HG02588 (cell line): ENCODE data around the gene DDX50.
"Not testable (repeated sequence)": the region's sequence is repeated elsewhere in the genome, so short reads cannot be mapped to it uniquely, and the experiment has no call there.

Experiments used
- ATAC-seq: cut with Tn5 transposase; IDR thresholded peaks from one replicate; pipeline ENCODE4 v1.9.1; 2021; ENCODE audit warnings: mild to moderate bottlenecking, moderate library complexity; ENCODE audit not compliant: unreplicated experiment

The DDX50 gene

DNA sequence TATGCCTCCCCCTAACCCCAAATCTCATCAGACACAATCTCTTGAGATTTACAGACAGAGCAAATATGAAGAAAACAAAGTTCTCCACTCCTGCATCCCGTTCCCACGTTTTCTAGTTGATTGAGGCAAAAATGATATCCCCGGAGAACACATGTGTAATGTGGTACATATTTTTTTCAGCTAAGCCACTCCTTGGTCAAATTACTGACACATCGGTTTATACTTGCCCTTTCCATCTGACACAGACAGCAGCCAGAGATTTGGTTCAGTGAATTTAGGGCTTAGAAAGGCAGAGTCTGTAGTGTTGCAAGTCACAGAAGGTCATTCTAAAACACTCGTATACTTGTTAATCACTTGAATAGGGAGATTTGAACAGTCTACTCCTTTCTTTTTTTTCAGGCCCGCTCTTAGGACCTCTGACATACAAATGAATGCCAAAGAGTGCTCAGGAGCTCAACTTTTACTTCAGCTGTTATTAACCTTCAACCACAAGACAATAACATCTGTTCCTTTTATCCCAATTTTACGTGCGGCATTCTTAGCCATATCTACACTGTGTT, 1.8 kb upstream of the DDX50 start:
- no peak for ATAC-seq

DNA sequence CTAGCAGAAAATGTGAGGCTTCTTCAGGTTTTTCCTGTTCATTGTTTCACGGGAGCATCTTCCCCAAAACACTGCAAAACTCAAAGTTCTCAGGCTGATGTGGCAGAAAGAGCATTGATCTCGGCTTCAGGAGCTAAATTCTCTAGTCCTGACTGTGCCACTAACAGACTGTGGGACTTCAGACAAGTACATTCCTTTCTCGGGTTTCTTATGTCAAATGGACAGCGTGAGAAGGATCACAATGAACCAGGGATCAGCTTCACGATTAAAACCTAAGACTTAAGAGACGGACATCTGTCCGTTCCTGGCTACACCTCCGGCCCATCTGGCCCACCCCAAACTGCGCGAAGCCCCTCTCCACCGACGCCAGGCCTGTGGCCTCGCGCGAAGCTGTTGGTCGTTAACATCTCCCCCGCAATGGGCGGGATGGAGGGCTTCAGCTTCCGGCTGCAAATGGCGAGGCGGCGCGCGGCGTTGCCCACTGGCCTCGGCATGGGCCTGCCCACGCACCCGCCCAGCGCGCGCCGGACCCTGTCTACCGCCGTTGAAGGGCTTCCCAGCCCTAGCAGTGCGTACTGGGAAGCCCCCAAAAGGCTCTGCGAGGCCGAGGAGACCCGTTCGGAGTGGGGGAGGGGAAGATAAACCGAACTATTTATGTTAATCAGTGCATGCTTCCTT, 549 bp upstream of the DDX50 start:
- ATAC-seq, result peak; percentile 38

DNA sequence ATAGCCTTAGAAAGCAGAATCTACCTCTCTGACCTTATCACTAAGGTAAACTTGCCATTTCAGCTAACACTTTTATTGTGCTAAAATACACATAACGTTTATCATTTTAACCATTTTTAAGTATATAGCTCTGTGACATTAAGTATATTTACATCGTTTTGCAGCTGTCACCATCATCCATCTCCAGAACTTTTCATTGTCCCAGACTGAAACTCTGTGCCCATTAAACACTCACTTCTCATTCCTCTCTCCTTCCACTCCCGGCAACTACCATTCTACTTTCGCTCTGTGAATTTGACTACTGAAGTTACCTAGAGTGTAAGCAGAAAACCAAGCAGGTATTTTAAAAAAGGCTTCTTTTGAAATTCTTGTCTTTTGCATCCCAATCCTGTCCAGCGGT, 1.3 kb downstream of the DDX50 start:
- ATAC-seq, result no peak

DNA sequence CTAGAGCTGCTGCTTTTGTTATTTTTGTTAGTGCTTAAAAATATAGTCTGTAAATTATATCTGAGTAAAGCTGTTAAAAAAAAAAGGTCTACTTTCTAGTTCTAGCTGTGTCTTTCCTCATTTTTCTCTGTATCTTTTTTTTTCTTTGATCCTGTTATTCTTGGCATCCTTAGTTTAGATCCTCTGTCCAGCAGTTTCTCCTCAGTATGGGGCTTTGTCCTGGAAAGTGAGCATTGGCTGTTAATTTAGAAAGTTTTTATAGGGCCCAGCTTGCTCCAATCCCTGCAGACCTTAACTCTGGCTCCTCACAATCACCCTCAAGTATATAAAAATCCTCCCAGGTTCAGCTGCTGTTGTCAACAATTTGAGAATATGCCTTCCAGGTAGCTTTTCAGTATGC, 23.5 kb downstream of the DDX50 start:
- ATAC-seq, result no peak

DNA sequence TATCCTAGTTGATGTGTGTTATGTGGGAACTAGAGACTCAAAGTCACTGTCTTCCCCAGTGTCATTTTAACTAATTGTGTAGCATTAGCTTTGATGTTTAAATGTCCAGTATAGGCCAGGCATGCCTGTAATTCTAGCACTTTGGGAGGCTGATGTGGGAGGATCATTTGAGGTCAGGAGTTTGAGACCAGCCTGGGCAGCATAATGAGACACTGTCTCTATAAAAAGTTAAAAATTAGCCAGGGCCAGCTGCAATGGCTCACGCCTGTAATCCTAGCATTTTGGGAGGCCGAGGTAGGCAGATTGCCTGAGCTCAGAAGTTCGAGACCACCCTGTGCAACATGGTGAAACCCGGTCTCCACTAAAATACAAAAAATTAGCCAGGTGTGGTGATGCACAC, 24.4 kb downstream of the DDX50 start:
- no peak for ATAC-seq

DNA sequence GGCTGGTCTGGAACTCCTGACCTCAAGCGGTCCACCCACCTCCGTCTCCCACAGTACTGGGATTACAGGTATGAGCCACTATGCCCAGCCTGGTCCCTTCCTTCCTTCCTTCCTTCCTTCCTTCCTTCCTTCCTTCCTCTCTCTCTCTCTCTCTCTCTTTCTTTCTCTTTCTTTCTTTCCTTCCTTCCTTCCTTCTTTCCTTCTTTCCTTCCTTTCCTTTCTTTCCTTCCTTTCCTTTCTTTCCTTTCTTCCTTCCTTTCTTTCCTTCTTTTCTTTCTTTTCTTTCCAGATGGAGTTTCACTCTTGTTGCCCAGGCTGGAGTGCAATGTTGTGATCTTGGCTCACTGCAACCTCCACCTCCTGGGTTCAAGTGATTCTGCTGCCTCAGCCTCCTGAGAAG, 28.0 kb downstream of the DDX50 start:
- not testable (repeated sequence) for ATAC-seq

DNA sequence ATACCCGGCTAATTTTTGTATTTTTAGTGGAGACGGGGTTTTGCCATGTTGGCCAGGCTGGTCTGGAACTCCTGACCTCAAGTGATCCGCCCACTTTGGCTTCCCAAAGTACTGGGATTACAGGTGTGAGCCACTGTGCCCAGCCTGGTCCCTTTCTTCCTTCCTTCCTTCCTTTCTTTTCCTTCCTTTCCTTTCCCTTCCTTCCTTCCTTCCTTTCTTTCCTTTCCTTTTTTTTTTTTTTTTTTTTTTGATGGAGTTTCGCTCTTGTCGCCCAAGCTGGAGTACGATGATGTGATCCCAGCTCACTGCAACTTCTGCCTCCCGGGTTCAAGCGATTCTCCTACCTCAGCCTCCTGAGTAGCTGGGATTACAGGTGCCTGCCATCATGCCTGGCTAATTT, 28.8 kb downstream of the DDX50 start:
- not testable (repeated sequence) for ATAC-seq

DNA sequence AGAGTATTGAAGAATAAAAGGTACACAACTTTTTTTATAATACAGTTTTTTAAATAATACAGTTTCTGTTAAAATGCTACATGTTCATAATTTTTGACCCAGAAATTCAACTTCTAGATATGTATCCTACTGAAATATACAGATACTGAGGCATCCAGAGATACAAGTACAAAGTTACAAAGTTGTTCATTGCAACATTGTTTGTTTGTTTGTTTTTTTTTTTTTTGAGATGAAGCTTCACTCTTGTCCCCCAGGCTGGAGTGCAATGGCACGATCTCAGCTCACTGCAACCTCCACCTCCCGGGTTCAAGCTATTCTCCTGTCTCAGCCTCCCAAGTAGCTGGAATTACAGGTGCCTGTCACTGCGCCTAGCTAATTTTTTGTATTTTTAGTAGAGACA, 31.7 kb downstream of the DDX50 start:
- ATAC-seq, result not testable (repeated sequence)

DNA sequence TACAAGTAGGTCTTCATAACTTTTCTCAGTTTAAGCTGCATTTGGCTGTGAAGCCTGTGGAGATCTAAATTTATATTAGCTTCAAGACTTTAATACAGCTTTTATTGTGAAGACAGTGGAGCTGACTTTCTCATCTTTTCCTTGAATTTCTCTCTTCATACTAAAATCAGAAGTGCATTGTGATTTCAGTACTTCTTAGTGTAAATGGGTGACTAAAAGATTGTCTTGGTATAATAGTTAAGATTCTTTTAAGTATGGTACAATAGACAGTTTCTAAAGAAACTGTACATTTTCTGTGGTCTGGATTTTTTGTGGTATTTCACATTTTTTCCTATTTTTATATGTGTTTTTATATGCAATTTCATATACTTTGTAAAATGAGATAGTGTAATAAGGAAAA, 33.9 kb downstream of the DDX50 start:
- no peak for ATAC-seq

DNA sequence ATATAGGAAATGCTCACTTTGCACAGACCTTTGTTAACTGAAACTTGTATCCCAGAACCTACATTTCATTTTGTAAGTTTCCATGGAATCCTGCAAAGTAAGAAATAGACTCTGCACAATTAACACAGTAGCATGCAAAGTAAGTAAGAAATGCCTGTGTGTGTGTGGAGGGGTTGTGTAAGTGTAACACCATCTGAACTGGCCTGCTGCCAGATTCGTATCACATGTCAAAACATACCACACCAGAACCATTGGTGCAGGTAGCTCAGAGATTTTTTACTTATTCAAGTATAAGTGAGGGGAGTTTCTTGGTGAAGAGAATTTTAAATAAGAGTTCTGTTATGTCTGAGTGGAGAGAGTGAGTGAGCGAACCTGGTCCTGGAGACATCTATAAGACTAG, 37.0 kb downstream of the DDX50 start:
- no peak for ATAC-seq

DNA sequence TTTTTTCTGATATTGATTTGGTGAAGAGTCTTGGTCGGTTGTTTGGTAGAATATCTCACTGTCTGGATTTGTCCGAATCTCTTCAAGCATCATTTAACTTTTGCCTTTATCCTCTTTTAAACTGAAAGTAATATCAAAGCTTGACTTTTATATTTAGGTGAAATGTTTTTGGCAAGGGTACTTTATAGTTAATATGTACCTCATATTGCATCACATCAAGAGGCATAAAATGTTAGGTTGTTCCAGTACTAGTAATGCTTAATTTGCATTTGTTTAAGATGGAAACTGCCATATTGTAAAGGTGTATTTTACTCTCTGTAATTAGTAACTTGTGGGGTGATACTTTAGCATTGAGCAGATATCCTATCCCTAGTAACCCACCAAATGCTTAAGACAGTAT, 37.8 kb downstream of the DDX50 start:
- no peak for ATAC-seq

DNA sequence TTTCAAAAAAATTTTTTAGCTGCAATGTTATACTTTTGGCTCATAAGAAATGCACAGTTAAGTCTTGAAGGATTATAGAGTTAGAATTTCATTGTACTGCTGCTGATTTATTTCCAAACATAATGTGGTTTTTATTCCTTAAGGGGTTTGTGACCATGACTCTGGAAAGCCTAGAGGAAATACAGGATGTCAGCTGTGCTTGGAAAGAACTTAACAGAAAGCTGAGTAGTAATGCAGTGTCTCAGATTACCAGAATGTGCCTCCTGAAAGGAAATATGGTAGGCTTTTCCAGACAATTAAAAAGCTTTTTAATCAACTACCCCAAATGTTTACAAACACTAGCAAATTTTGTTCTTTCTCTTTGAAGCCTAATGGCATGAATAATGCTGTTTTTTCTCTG, 39.8 kb downstream of the DDX50 start:
- ATAC-seq, result not testable (repeated sequence)

DNA sequence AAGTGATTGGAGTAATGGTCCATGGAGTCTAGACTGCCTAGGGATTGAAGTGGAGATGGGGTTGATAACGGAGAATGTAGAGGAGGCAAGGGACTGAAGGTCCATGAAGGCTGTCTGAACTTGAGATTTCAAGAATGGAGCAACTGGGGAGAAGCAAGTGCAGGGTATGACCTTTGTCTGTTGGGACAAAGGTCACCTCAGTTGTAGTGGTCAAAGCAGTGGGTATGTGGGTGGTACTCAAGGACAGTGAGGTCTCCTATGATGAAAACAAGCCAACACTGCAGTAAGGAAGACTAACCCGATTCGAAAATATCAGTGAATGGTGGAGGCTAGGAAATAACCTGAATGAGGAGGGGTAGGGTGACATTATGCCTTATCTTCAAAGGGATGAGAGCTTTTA, 49.5 kb downstream of the DDX50 start:
- ATAC-seq, result no peak

DNA sequence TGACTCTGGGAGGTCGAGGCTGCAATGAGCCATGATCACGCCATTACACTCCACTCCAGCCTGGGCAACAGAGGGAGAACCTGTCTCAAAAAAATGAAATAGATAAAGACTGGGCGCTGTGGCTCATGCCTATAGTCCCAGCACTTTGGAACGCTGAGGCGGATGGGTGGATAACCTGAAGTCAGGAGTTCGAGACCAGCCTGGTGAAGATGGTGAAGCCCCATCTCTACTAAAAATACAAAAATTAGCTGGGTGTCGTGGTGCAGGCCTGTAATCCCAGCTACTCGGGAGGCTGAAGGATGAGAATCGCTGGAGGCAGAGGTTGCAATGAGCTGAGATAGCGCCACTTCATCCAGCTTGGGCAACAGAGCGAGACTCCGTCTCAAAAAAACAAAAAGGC, 53.8 kb downstream of the DDX50 start:
- ATAC-seq, result no peak

DNA sequence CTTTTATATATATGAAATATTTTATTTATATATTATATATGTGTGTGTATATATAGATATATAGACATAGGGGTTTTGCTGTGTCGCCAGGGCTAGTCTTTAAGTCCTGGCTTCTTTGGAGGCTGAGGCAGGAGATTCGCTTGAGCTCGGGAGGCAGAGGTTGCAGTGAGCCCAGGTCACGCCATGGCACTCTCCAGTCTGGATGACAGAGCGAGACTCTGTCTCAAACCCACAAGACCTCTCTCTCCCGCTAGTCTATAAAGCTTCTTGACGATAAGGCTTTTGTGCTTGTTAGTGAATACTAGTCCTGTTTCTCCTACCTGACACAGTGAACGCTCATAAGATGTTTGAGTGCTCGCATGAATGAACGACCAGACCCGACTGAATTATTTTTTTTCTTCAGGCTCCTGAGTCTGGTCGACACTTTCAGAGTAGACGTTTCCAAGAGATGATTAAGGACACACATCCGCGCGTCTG, 54.3 kb downstream of the DDX50 start:
- no peak for ATAC-seq

DNA sequence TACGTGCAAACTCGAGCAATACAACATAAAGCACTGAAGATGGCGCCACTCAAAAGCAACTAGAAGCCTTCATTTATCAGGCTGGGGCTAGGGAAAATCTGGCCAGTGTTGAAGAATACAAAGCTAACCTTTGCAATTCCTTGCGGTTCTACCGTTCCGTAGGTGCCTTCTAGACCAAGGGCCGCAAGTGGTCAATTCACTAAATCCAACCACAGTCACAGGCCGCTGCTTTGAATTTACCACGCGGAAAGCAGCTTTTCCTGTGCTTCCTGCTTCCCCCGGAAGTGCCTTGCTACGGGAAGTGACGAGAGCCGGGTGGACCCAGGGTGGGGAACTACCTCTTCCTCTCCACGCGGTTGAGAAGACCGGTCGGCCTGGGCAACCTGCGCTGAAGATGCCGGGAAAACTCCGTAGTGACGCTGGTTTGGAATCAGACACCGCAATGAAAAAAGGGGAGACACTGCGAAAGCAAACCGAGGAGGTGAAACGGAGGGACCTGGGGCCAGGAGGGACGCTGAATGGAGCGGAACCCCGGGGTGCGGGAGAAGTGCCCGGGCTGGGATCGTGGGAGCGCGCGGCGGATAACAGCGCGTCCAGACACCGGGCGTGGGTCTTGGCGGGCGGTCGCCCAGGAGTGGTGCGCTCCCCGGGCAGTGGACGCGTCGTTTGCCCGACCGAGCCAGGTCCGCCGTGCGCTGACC, 54.9 kb downstream of the DDX50 start, which contains the start of gene DDX21:
TSS of gene DDX21 (plus strand) at position 339 of the 701 bp plus-strand sequence. CDS start at position 395, 56 bp downstream.
- peak; percentile 93 for ATAC-seq

DNA sequence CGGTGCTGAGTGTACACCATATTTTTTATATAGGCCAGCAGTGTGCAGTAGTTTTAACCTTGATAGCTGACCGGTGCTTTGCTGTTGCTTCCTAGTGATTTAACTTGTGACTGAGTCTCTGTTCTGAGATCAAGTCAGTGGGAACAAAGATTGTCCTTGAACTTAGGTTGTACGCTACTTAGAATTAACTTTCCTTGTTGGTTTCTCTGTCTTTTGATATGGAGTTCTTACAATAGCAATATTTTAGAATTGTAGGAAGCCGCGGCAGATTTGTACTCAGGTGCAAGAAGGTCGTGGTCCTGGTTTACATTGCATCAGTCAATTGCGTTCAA, 56.1 kb downstream of the DDX50 start:
- ATAC-seq, result no peak

DNA sequence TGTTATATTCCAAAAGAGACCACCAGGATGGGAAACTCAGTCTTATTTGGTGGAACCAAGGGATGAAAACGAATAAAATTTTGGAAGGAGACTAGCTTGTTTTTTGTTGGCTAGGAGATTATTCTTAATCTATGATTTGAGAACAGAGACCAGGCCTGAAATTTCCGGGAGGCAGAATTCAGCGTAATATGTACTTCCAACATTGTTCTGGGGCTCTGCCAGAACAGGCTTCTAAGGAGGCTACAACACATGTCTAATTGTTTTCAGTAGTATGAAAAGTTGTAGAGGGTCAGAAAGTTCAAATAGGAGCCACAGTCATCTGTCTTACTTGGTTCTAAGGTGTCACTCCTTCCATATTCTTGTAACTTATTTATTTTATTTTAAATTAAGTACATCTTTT, 56.5 kb downstream of the DDX50 start:
- ATAC-seq, result no peak

DNA sequence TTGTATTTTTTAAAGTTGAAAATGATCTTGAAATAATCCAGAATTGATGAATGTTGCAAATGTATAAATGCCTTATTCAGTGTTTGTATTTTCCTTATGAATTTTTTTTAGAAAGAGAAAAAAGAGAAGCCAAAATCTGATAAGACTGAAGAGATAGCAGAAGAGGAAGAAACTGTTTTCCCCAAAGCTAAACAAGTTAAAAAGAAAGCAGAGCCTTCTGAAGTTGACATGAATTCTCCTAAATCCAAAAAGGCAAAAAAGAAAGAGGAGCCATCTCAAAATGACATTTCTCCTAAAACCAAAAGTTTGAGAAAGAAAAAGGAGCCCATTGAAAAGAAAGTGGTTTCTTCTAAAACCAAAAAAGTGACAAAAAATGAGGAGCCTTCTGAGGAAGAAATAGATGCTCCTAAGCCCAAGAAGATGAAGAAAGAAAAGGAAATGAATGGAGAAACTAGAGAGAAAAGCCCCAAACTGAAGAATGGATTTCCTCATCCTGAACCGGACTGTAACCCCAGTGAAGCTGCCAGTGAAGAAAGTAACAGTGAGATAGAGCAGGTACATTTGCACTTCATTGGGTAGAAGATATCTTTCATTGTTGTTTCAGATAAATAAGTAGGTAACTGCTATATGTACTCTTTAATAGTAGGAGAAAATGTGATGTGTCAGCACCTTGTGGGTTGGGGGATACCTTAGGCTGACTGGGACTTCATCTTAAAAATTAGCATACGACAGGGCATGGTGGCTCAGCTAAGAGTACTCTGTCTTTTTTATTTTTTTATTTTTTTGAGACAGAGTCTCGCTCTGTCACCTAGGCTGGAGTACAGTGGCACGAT, 58.8 kb downstream of the DDX50 start:
- ATAC-seq, result no peak

DNA sequence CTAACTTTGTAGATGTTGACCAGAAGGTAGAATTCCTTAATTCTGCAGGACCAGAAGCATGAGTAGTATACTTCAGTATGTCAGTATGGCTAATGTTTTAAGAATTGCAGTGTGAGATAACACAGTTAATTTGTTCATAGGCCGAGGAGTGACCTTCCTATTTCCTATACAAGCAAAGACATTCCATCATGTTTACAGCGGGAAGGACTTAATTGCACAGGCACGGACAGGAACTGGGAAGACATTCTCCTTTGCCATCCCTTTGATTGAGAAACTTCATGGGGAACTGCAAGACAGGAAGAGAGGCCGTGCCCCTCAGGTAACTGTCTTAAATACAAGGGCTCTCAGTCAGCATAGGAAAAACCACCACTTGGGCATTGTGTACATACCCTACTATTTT, 62.0 kb downstream of the DDX50 start:
- ATAC-seq, result no peak

DNA sequence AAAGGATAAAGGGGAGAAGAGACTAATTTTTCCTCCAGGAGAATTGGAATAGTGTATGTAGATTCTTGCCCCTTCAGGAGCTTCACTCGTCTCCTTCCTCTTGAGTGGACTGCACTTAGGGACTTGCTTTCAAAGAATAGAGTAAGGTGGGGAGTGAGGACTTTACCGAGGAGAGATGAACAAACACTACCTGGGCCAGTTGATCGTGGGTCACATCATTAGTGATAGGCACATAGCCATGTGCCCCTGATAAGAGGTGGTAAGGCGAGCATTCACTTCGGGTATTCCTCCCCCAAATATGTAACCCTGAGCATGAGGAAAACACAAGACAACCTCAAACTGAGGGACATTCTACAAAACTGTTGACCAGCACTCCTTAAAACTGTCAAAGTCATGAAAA, 72.9 kb downstream of the DDX50 start:
- no peak for ATAC-seq
